Uterus (tissue), 2 donors: Measurements from ENCODE around the gene RGPD8.

Experiments used
- CTCF ChIP-seq, 4 experiments: fragments of 200-600 bp in 2 of 4; fragments of 450-650 bp in 2 of 4; sonication (generic) in 2 of 4; IDR thresholded peaks; one replicate each; pipeline ENCODE4 v1.5.1; 2016 to 2019; ENCODE audit warnings: antibody characterized with exemption in 4 of 4, mild to moderate bottlenecking in 2 of 4, moderate library complexity in 1 of 4
- POLR2A ChIP-seq, 2 donors: fragments of 450-650 bp; IDR thresholded peaks; one replicate each; pipeline ENCODE4 v1.6.1; 2016; ENCODE audit warnings: antibody characterized with exemption in 2 of 2, mild to moderate bottlenecking in 1 of 2, moderate library complexity in 1 of 2

- TF ChIP-seq CTCF (IDR thresholded peaks at IDR 0.05) = no peak
- TF ChIP-seq POLR2A (IDR thresholded peaks at IDR 0.05) = no peak
Measured at GRCh38 chr2:112483042-112483473, 49.6 kb upstream of the RGPD8 start.
